Cardiac fibroblast (primary cell): ENCODE measurements around the gene G6PC2.

Source experiments
- DNase-seq, 2 donors: peaks; one replicate each; pipeline versions ENCODE4 v3.0.0 to v3.0.0-alpha.2; 2010; ENCODE audit warnings: low read depth in 2 of 2
- H3K4me3 ChIP-seq, 2 donors: replicated peaks in 1 of 2; 1 replicate in 1 of 2; 2 replicates in 1 of 2; pipeline ENCODE4 v1.5.1; 2011; ENCODE audit warnings: low read depth in 2 of 2, low read length in 2 of 2, mild to moderate bottlenecking in 2 of 2, moderate library complexity in 1 of 2
- CTCF ChIP-seq: IDR thresholded peaks from one replicate; pipeline ENCODE4 v1.5.1; 2011; ENCODE audit warnings: low read depth, mild to moderate bottlenecking, low read length, inconsistent platforms

G6PC2 gene

GRCh38 chr2:168904358-168904757, 3.3 kb downstream of the G6PC2 start:
- no peak for DNase-seq
- no peak overlapping the region for H3K4me3 ChIP-seq
- no peak for TF ChIP-seq CTCF

- no peak overlapping the region for H3K4me3 ChIP-seq
- TF ChIP-seq CTCF: no peak
- DNase-seq: no peak
These were observed 7.0 kb downstream of the G6PC2 start for GRCh38 chr2:168907940-168908662.

- H3K4me3 ChIP-seq: no peak overlapping the region
- no peak for TF ChIP-seq CTCF
- no peak for DNase-seq
These were observed 9.2 kb downstream of the G6PC2 start for GRCh38 chr2:168910330-168910729.

- DNase-seq: no peak
- H3K4me3 ChIP-seq: no peak overlapping the region
- TF ChIP-seq CTCF: no peak
These were observed 11.4 kb downstream of the G6PC2 start for GRCh38 chr2:168912466-168912865.

- DNase-seq: peak; percentile 8 to 45
- TF ChIP-seq CTCF: no peak
- H3K4me3 ChIP-seq: peak overlapping the region; percentile 25 to 27
These were observed 11.8 kb downstream of the G6PC2 start for GRCh38 chr2:168912901-168913369.

GRCh38 chr2:168913495-168913894, 12.4 kb downstream of the G6PC2 start:
- DNase-seq: no peak
- no peak for TF ChIP-seq CTCF
- no peak overlapping the region for H3K4me3 ChIP-seq
